Dermis microvascular lymphatic vessel endothelial cell (primary cell): ENCODE results near the gene ANKRD37. TPM values are rescaled to one million over a fixed set of nuclear protein-coding genes. Genes with fewer than 3 reads are reported as not detected.
A peak's percentile ranks its signal among the peaks of the same experiment; 100 is the strongest.

Source experiments
- DNase-seq, 2 donors: peaks; one replicate each; pipeline versions ENCODE4 v3.0.0 to v3.0.0-alpha.2; 2010; ENCODE audit warnings: low read depth in 2 of 2
- total RNA-seq: library from RNA; depleted of rRNA; stranded (reverse); fragments of >200 nt; gene quantifications from 2 replicates; pipeline ENCODE4 v1.2.1, GENCODE V29; 2014

Gene ANKRD37
- total RNA-seq, 1 donor from 2014 or later, result 6.4 TPM

GRCh38 chr4:185379326-185380295, 17.0 kb upstream of the ANKRD37 start:
- DNase-seq, result no peak

DNA sequence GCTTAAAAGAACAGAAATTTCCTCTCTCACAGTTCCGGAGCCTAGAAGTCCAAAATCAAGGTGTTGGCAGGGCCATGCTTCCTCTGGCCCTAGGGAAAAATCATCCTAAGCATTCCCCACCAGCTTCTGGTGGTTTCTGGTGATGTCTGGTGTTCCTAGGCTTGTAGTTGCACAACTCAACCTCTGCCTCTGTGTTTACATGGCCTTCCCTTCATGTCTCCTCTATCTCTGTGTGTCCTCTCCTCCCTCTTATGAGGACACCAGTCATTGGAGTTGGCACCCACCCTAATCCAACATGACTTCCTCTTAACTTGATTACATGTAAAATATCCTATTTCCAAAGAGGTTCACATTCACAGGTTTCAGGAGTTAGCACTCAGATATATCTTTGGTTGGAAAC, 16.3 kb upstream of the ANKRD37 start:
- DNase-seq, result no peak

DNA sequence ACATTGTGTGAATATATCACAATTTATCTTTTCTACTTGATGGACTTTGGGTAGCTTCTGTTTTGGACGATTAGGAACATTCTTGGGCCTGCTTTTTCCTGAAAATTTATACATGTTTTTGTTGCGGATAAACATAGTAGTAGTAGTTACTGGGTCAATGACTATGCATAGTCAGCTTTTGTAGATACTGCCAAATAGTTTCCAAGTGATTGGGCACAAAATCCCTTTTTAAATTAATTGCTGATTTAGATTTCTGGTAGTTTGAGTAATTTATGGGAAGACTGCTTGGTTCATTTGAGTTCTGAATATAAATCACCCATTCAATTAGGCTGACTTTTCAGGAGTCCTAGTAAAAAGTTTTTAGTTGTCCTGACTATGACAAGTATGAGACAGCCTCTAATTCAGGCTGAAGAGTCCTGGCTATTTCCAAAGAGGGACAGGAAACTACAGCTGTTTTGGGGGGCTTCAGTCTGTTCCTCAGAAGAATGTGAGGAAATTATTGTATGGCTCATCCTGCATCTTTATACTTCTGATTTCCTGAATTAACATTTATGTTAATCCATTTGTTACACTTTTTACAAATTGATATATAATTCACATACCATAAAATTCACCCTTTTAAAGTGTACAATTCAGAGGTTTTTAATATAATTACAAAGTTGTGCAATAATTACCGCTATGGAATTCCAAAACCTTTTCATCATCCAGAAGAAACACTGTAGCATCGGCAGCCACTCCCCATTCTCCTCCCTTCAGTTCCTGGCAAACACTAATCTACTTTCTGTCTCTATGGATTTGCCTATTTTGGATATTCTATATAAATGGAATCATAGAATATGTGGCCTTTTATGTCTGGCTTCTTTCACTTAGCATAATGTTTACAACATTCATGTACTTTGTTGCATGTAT, 15.1 kb upstream of the ANKRD37 start:
- no peak for DNase-seq

DNA sequence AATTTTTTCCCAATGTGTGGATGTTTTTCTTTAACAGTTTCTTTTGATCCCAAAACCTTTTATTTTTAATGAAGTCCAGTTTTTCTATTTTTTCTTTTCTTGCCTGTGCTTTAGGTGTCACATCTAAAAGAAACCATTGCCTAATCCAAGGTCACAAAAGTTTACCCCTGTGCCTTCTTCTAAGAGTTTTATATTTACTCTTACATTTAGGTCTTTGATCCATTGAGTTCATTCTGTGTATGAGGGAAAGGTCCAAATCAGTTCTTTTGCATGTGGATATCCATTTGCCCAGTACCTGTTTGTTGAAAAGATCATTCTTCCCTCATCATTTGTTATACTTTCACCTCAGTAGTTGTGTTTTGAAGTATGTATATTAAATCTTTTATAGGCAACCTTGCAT, 13.9 kb upstream of the ANKRD37 start:
- DNase-seq, result no peak

- no peak for DNase-seq
Observed at GRCh38 chr4:185383451-185383850, 13.2 kb upstream of the ANKRD37 start.

- no peak for DNase-seq
Observed at GRCh38 chr4:185384061-185384460, 12.6 kb upstream of the ANKRD37 start.

DNA sequence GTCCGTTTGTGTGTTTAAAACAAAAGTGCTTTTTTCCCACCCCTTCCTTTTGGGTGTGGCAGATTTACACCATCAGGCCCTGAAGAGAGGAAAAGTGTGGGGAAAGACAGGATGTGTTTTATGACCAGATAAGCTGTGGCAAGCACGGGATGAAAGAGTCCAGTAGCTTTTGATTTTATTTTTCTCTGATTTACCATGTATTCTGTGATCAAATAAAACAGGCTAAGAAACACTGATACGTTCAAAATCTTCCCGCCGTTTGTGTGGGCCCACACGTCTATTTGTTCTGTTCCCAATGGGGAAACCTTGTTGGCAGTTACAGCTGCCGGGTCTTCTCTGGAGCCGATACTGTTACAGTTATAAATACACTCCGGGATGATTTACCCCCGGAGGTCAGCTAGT, 11.7 kb upstream of the ANKRD37 start:
- DNase-seq, result peak; percentile 96 to 97

DNA sequence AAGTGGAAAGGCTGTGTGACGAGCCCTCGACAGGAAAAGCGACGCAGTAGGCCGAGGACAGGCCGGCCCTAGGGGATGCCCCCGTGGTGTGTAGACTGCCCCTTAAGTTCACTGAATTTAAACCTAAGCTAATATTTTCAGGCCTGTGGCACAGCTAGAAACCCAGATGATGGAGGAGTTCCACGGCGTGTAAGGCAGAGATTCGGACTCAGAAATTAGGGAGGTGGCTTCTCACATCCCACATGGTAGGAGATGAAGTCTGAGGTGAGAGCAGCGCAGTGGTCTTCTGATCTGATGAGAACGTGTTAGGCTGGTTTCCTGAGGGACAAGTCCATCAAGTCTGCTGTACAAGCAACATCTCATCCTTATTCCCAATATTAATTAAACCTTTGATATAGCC, 8.7 kb upstream of the ANKRD37 start:
- no peak for DNase-seq

GRCh38 chr4:185390941-185391340, 5.7 kb upstream of the ANKRD37 start:
- DNase-seq, result no peak

DNA sequence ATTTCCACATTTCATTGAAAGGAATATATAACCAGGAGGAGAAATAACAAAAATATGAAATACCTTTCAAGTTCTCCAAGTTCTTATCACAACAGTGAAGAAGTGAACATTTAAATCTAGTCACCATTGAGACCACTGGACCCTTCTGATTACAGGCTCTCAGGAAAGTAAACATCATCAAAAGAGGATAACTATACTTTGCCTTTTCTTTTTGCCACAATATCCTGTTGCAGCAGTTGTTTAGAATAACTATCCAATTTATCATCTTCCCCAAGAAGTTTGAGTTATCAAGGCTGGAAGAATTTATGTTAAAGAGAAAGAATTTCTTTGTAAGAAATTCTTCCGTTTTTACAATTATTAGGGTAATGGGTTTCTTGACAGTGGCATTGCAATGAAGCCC, 4.5 kb upstream of the ANKRD37 start:
- no peak for DNase-seq

GRCh38 chr4:185394568-185395237, 1.9 kb upstream of the ANKRD37 start:
- no peak for DNase-seq

- peak in 1 of 2 donors; percentile 26 for DNase-seq
Observed at GRCh38 chr4:185395238-185395955, 1.2 kb upstream of the ANKRD37 start, which contains the start of gene LRP2BP. Gene LRP2BP, minus strand, starts transcription at chr4:185395924. Its CDS starts 17,738 bp downstream, at chr4:185378186.

- DNase-seq, result peak; percentile 92 to 98
Observed at GRCh38 chr4:185395956-185396723, 501 bp upstream of the ANKRD37 start.

DNA sequence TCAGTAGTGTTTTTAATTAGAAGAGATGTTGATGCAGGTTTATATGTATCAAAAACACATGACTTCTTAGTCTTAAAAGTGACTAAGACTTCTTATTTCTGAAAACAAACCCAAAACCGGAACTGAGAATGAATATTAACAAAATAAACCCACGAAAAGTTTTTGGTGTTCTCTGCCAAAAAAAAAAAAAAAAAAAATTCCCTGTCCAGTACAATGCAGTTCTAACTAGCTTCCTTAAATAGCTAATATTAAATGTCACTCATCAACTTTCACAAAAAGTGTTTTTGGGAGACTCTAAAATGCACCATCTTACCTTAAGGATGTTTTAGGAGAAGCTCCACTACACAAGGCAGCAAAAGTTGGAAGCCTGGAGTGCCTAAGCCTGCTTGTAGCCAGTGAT, 2.0 kb downstream of the ANKRD37 start:
- peak in 1 of 2 donors; percentile 17 for DNase-seq

- peak in 1 of 2 donors; percentile 83 for DNase-seq
Observed at GRCh38 chr4:185399466-185399865, 2.8 kb downstream of the ANKRD37 start.

GRCh38 chr4:185404031-185404430, 7.4 kb downstream of the ANKRD37 start:
- DNase-seq, result no peak

- no peak for DNase-seq
Observed at GRCh38 chr4:185405296-185405999, 8.8 kb downstream of the ANKRD37 start.

GRCh38 chr4:185408432-185408831, 11.8 kb downstream of the ANKRD37 start:
- no peak for DNase-seq

DNA sequence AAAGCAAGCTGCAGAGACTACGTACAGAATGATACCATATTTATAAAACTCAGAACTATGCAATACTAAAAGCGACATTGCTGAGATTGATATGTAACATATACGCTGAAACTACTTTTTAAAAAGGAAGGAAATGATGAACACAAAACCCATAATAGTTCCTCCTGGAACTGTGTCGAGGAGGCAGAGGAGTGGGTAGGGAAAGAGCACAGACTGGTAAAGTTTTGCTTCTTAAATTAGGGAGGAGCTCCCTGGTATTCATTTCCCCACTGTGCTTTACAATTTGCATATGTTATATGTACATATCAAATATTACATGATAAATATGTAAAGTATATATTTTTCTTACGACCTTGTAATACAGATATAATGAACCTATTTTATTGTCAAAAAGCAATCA, 15.2 kb downstream of the ANKRD37 start:
- DNase-seq, result peak in 1 of 2 donors; percentile 40
